SU-DHL-6 (cell line): ENCODE data around the gene PPP1R11.

ENCODE experiments used
- H2AFZ ChIP-seq: fragments of 200-600 bp; sonication (generic); 2 replicates; pipeline ENCODE4 v1.6.1; 2014; ENCODE audit warnings: low read depth, mild to moderate bottlenecking, moderate library complexity, mixed read lengths, antibody characterized with exemption, low read length; ENCODE audit not compliant: severe bottlenecking
- H3F3A ChIP-seq: fragments of 200-600 bp; shearing (Covaris generic); 2 replicates; pipeline ENCODE4 v1.6.0; 2016; ENCODE audit warnings: antibody characterized with exemption, mild to moderate bottlenecking; ENCODE audit not compliant: insufficient read depth
- H3K27ac ChIP-seq: fragments of 200-600 bp; sonication (generic); 2 replicates; pipeline ENCODE4 v1.5.1; 2016; ENCODE audit warnings: low read depth, mild to moderate bottlenecking, low read length, moderate library complexity, mixed read lengths
- H3K27me3 ChIP-seq: fragments of 200-600 bp; sonication (generic), shearing (Covaris generic); 2 replicates; pipeline ENCODE4 v1.6.0; 2014; ENCODE audit warnings: mild to moderate bottlenecking, low read length
- H3K36me3 ChIP-seq: fragments of 200-600 bp; sonication (generic); 2 replicates; pipeline ENCODE4 v1.6.1; 2014; ENCODE audit warnings: mild to moderate bottlenecking, low read length, mixed read lengths
- H3K4me2 ChIP-seq: fragments of 300-600, 200-600 bp; shearing (Covaris generic), sonication (generic); 2 replicates; pipeline ENCODE4 v1.6.0; 2014; ENCODE audit warnings: low read length, low read depth, mild to moderate bottlenecking; ENCODE audit not compliant: poor library complexity, severe bottlenecking
- H3K4me3 ChIP-seq: fragments of 200-600 bp; sonication (generic); 2 replicates; pipeline ENCODE4 v1.5.1; 2014; ENCODE audit warnings: antibody characterized with exemption, low read length, mild to moderate bottlenecking, mixed read lengths; ENCODE audit not compliant: insufficient read depth, poor library complexity, severe bottlenecking
- H3K79me2 ChIP-seq: fragments of 200-600 bp; sonication (generic); 2 replicates; pipeline ENCODE4 v1.6.1; 2014; ENCODE audit warnings: mild to moderate bottlenecking, low read length, moderate library complexity; ENCODE audit not compliant: insufficient read depth
- H3K9ac ChIP-seq: fragments of 200-600 bp; sonication (generic); 2 replicates; pipeline ENCODE4 v1.7.0; 2014; ENCODE audit warnings: mild to moderate bottlenecking, low read length
- H3K9me2 ChIP-seq: fragments of 200-600 bp; sonication (generic); replicated peaks from 2 replicates; pipeline ENCODE4 v1.6.1; 2014; ENCODE audit warnings: low read length; ENCODE audit not compliant: insufficient read depth
- H3K9me3 ChIP-seq: fragments of 200-600 bp; sonication (generic); 2 replicates; pipeline ENCODE4 v1.6.1; 2014; ENCODE audit warnings: low read length, mixed read lengths; ENCODE audit not compliant: insufficient read depth
- H4K20me1 ChIP-seq: fragments of 200-600 bp; sonication (generic); 2 replicates; pipeline ENCODE4 v1.6.1; 2014; ENCODE audit warnings: low read depth, mild to moderate bottlenecking, antibody characterized with exemption, low read length, moderate library complexity, mixed read lengths
- CTCF ChIP-seq: fragments of 200-600 bp; sonication (generic); IDR thresholded peaks from one replicate; pipeline ENCODE4 v1.5.1; 2017; ENCODE audit warnings: antibody characterized with exemption, mild to moderate bottlenecking, low read length, moderate library complexity; ENCODE audit not compliant: insufficient read depth, poor library complexity, severe bottlenecking
- EZH2phosphoT487 ChIP-seq: fragments of 200-600 bp; sonication (generic), shearing (Covaris generic); conservative IDR thresholded peaks from 2 replicates; pipeline ENCODE4 v1.6.1; 2018; ENCODE audit warnings: mild to moderate bottlenecking, antibody characterized with exemption, low read length, moderate library complexity, mixed read lengths

The PPP1R11 gene

GRCh38 chr6:30074331-30075093 is 7.5 kb downstream of the PPP1R11 start:
- Histone ChIP-seq H3K27me3 (0 out of 2 replicates have a peak, but pooled peaks cover 3% of the 10 kb centered on the region), H3K4me2 (no peak overlapping the region), H3K9me2 (no peaks in the 10 kb centered on the region), H3K79me2 (no peaks in the 10 kb centered on the region), H3K9me3 (no peaks in the 10 kb centered on the region), H3K27ac (no peak overlapping the region), H4K20me1 (no peaks in the 10 kb centered on the region), H3K36me3 (no peaks in the 10 kb centered on the region), H3F3A (no peaks in the 10 kb centered on the region), H3K9ac (no peak overlapping the region), H3K4me3 (no peak overlapping the region), H2AFZ (no peak overlapping the region)
- TF ChIP-seq EZH2phosphoT487, result no peak
- no peak for TF ChIP-seq CTCF

GRCh38 chr6:30075094-30075789 is 8.2 kb downstream of the PPP1R11 start, which contains the start of gene RNF39:
Gene RNF39, minus strand, starts transcription at chr6:30075769. Its CDS starts 184 bp downstream, at chr6:30075585.
- no peaks in the 10 kb centered on the region for H3F3A ChIP-seq
- no peaks in the 10 kb centered on the region for H3K36me3 ChIP-seq
- H3K27me3 ChIP-seq, result 0 out of 2 replicates have a peak, but pooled peaks cover 3% of the 10 kb centered on the region
- H3K9me3 ChIP-seq, result no peaks in the 10 kb centered on the region
- H3K27ac ChIP-seq, result no peak within 1 kb of the TSS
- H3K9me2 ChIP-seq, result no peaks in the 10 kb centered on the region
- H3K4me2 ChIP-seq, result no peak within 1 kb of the TSS
- TF ChIP-seq CTCF (no peak), EZH2phosphoT487 (no peak)
- no peak within 1 kb of the TSS for H2AFZ ChIP-seq
- no peaks in the 10 kb centered on the region for H3K79me2 ChIP-seq
- H3K4me3 ChIP-seq, result no peak within 1 kb of the TSS
- no peaks in the 10 kb centered on the region for H4K20me1 ChIP-seq
- no peak within 1 kb of the TSS for H3K9ac ChIP-seq

GRCh38 chr6:30075790-30076732 is 9.1 kb downstream of the PPP1R11 start:
- Histone ChIP-seq H3K27me3 (0 out of 2 replicates have a peak, but pooled peaks cover 3% of the 10 kb centered on the region), H3K9ac (no peak overlapping the region)
- TF ChIP-seq EZH2phosphoT487, result no peak
- TF ChIP-seq CTCF, result peak; percentile 59

More at GRCh38 chr6:30075790-30076732, 9.1 kb downstream of the PPP1R11 start:
- no peak overlapping the region for H2AFZ ChIP-seq
- H4K20me1 ChIP-seq, result no peaks in the 10 kb centered on the region
- no peaks in the 10 kb centered on the region for H3F3A ChIP-seq
- no peak overlapping the region for H3K4me2 ChIP-seq
- H3K4me3 ChIP-seq, result no peak overlapping the region
- no peaks in the 10 kb centered on the region for H3K9me2 ChIP-seq
- H3K36me3 ChIP-seq, result no peaks in the 10 kb centered on the region
- H3K79me2 ChIP-seq, result no peaks in the 10 kb centered on the region
- H3K27ac ChIP-seq, result no peak overlapping the region
- no peaks in the 10 kb centered on the region for H3K9me3 ChIP-seq
